Mesothelial cell of epicardium (in vitro differentiated cells): Measurements from ENCODE around the gene TRMT112. TPM values are rescaled to one million over a fixed set of nuclear protein-coding genes. Genes with fewer than 3 reads are reported as not detected.

ENCODE experiments used
- DNase-seq, 2 experiments: peaks; one replicate each; pipeline ENCODE4 v3.0.0; 2021; ENCODE audit warnings: low spot score in 2 of 2; ENCODE audit not compliant: unreplicated experiment in 2 of 2
- H3K27ac Mint-ChIP-seq: 2 replicates; pipeline ENCODE4 v1.8.0; 2021; ENCODE audit warnings: mixed read lengths
- H3K27me3 Mint-ChIP-seq: 2 replicates; pipeline ENCODE4 v1.8.0; 2021; ENCODE audit warnings: low read depth, mixed read lengths
- H3K36me3 Mint-ChIP-seq: 2 replicates; pipeline ENCODE4 v1.8.0; 2021; ENCODE audit warnings: mixed read lengths
- H3K4me1 Mint-ChIP-seq: 2 replicates; pipeline ENCODE4 v1.8.0; 2021; ENCODE audit warnings: mixed read lengths
- H3K4me3 Mint-ChIP-seq: 2 replicates; pipeline ENCODE4 v1.8.0; 2021; ENCODE audit warnings: mild to moderate bottlenecking, moderate library complexity, mixed read lengths
- H3K9me3 Mint-ChIP-seq: 2 replicates; pipeline ENCODE4 v1.8.0; 2021; ENCODE audit warnings: mixed read lengths
- CTCF ChIP-seq: fragments of 200-600 bp; sonication (generic); IDR thresholded peaks from one replicate; pipeline ENCODE4 v1.5.0; 2021; ENCODE audit warnings: antibody characterized with exemption; ENCODE audit not compliant: unreplicated experiment
- total RNA-seq: library from RNA; stranded (reverse); gene quantifications from 3 replicates; pipeline ENCODE4 v1.2.1, GENCODE V29; 2021

The TRMT112 gene
- total RNA-seq, 1 donor from 2014 or later: 184 TPM

- TF ChIP-seq CTCF: no peak
- no peak for DNase-seq
- H3K27me3 Mint-ChIP-seq: no peaks in the 10 kb centered on the region
- peaks cover 7% of the 10 kb centered on the region for H3K36me3 Mint-ChIP-seq
- no peaks in the 10 kb centered on the region for H3K9me3 Mint-ChIP-seq
- H3K27ac Mint-ChIP-seq: peak overlapping the region; percentile 59
- peak overlapping the region; percentile 55 for H3K4me3 Mint-ChIP-seq
- peaks cover 26% of the 10 kb centered on the region for H3K4me1 Mint-ChIP-seq
Observed at GRCh38 chr11:64357904-64358535, 40.7 kb upstream of the TRMT112 start.

- no peaks in the 10 kb centered on the region for H3K27me3 Mint-ChIP-seq
- TF ChIP-seq CTCF: no peak
- no peak for DNase-seq
- peaks cover 26% of the 10 kb centered on the region for H3K4me1 Mint-ChIP-seq
- no peak overlapping the region for H3K27ac Mint-ChIP-seq
- H3K36me3 Mint-ChIP-seq: peaks cover 6% of the 10 kb centered on the region
- no peaks in the 10 kb centered on the region for H3K9me3 Mint-ChIP-seq
- no peak overlapping the region for H3K4me3 Mint-ChIP-seq
Observed at GRCh38 chr11:64357446-64357845, 40.1 kb upstream of the TRMT112 start.

GRCh38 chr11:64356498-64357411, 39.4 kb upstream of the TRMT112 start:
- Mint-ChIP-seq H3K27me3 (no peaks in the 10 kb centered on the region), H3K36me3 (peaks cover under 1% of the 10 kb centered on the region), H3K4me1 (peaks cover 26% of the 10 kb centered on the region), H3K9me3 (no peaks in the 10 kb centered on the region), H3K27ac (peak overlapping the region; percentile 85), H3K4me3 (peak overlapping the region; percentile 50)
- DNase-seq: no peak
- TF ChIP-seq CTCF: no peak

- H3K27me3 Mint-ChIP-seq: no peaks in the 10 kb centered on the region
- no peak overlapping the region for H3K27ac Mint-ChIP-seq
- peaks cover 26% of the 10 kb centered on the region for H3K4me1 Mint-ChIP-seq
- no peaks in the 10 kb centered on the region for H3K36me3 Mint-ChIP-seq
- DNase-seq: peak in 1 of 2 experiments; percentile 73
- peak; percentile 30 for TF ChIP-seq CTCF
- no peaks in the 10 kb centered on the region for H3K9me3 Mint-ChIP-seq
- no peak overlapping the region for H3K4me3 Mint-ChIP-seq
Observed at GRCh38 chr11:64355078-64355940, 38.0 kb upstream of the TRMT112 start.

GRCh38 chr11:64353715-64354506, 36.6 kb upstream of the TRMT112 start:
- no peak for DNase-seq
- Mint-ChIP-seq H3K27me3 (no peaks in the 10 kb centered on the region), H3K36me3 (no peaks in the 10 kb centered on the region), H3K27ac (no peak overlapping the region), H3K4me3 (no peak overlapping the region), H3K9me3 (no peaks in the 10 kb centered on the region), H3K4me1 (peaks cover 18% of the 10 kb centered on the region)
- TF ChIP-seq CTCF: no peak
